ENCODE data around the gene WDR17.
"Not testable (repeated sequence)": the region's sequence is repeated elsewhere in the genome, so short reads cannot be mapped to it uniquely, and the experiment has no call there.

WDR17 gene

GRCh38 chr4:176193938-176194337 is 128.3 kb downstream of the WDR17 start:
- DNase-seq: no peak

- peak; percentile 89 for DNase-seq
Observed at GRCh38 chr4:176195184-176195978, 129.7 kb downstream of the WDR17 start, which contains the start of gene SPATA4. SPATA4 (minus strand) TSS chr4:176195585; CDS start chr4:176195562, 23 bp downstream.

GRCh38 chr4:176198316-176198903 is 132.8 kb downstream of the WDR17 start:
- DNase-seq: no peak

GRCh38 chr4:176205299-176205698 is 139.7 kb downstream of the WDR17 start:
- DNase-seq: no peak

GRCh38 chr4:176207839-176208238 is 142.2 kb downstream of the WDR17 start:
- DNase-seq: no peak

- DNase-seq: no peak
Observed at GRCh38 chr4:176209535-176209934, 143.9 kb downstream of the WDR17 start.

- no peak for DNase-seq
Observed at GRCh38 chr4:176210101-176210500, 144.5 kb downstream of the WDR17 start.

- DNase-seq: no peak
Observed at GRCh38 chr4:176210579-176211296, 145.1 kb downstream of the WDR17 start.

- DNase-seq: not testable (repeated sequence)
Observed at GRCh38 chr4:176212351-176212750, 146.7 kb downstream of the WDR17 start.

GRCh38 chr4:176217510-176217909 is 151.9 kb downstream of the WDR17 start:
- no peak for DNase-seq

- DNase-seq: no peak
Observed at GRCh38 chr4:176222149-176222548, 156.5 kb downstream of the WDR17 start.

GRCh38 chr4:176223561-176223960 is 157.9 kb downstream of the WDR17 start:
- no peak for DNase-seq

GRCh38 chr4:176226736-176227135 is 161.1 kb downstream of the WDR17 start:
- no peak for DNase-seq

GRCh38 chr4:176229645-176230044 is 164.0 kb downstream of the WDR17 start:
- no peak for DNase-seq
